ENCODE results near the gene MGST2. TPM values are rescaled to one million over a fixed set of nuclear protein-coding genes. Genes with fewer than 3 reads are reported as not detected.
A peak's percentile ranks its signal among the peaks of the same experiment; 100 is the strongest.

Gene MGST2
- polyA plus RNA-seq, 3 donors, result 41.7 to 221 (median 153) TPM

DNA sequence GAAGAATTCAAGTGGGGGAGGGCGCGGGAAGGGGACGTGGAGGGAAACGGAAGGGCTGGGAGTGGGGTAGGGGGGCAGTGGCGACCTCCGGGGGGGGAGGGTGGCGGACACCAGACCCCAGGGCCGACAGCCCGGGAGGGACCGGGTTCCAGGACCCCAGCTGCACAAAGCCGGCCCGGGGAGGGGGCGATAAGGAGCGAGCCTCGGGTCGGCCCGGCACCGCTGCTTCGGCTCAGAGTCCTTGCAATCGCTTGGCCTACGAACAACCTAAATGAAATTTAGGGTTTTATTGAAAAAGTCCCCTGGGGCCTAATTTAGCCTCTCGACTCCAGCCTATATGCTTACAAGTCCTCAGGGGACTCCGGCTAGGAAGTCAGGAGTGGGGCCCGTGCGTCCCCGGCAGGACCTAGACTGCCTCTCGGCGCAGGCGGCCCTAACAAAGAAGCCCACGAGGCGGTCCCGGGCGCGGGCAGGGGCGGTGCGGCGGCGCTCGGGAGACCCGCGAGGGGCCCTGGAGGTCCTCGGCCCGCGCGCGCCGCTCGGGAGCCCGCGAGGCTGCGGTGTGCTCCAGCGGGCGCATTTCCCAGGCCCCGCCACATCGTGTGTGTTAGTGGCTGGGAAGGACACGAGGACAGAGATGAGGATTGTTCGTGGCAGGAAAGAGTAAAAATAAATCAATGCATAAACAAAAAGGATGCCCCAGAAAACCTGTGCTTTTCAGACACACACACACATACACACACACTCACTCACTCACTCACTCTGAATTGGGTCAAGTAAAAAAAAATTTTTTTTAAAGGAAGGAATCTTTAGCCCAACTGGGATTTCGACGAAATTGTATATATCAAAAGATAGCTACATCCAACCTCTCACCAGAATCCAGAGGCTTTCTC lies 70.0 kb downstream of the MGST2 start:
- peaks cover 58% of the 10 kb centered on the region for H3K4me1 Mint-ChIP-seq
- H3K4me3 ChIP-seq (replicated peaks in 1 of 3; ENCODE audit: low read depth in 2 of 3, low read length in 3 of 3), result peak overlapping the region; percentile 53 to 81 (median 73)
- no peaks in the 10 kb centered on the region for H3K9me3 ChIP-seq (replicated peaks in 1 of 2; ENCODE audit: control insufficient read depth in 1 of 2, insufficient read depth in 1 of 2, low read length in 2 of 2)
- H3K27me3 ChIP-seq (ENCODE audit: control insufficient read depth in 2 of 2, insufficient read depth in 2 of 2, low read length in 2 of 2), result no peaks in the 10 kb centered on the region
- no peaks in the 10 kb centered on the region for H4K20me1 ChIP-seq (ENCODE audit: insufficient read depth, low read length)
- DNase-seq, result peak in 2 of 3 donors; percentile 20 to 47
- H3K4me3 Mint-ChIP-seq, result peak overlapping the region; percentile 85 to 92
- WGBS (ENCODE audit: insufficient coverage), result 1% methylated on average over 47 of the region's 59 CpGs
- peaks cover 5% of the 10 kb centered on the region for H3K79me2 ChIP-seq (ENCODE audit: insufficient read depth, low read length)
- H3K27ac ChIP-seq (ENCODE audit: low read depth in 1 of 2, low read length in 2 of 2), result peak overlapping the region; percentile 5 to 79
- H3K36me3 Mint-ChIP-seq, result peaks cover 4 to 13% of the 10 kb centered on the region in 2 donors
- intact Hi-C loops (cut with micrococcal nuclease), result loop anchor here (5.0 to 10.0 kb wide), 5 partner anchors 77 to 619 kb away; partner anchors contain the start of gene MAML3 (in 2 of the 2)
- H3K4me2 ChIP-seq (replicated peaks; ENCODE audit: extremely low read depth, low read length, poor library complexity, severe bottlenecking), result peak overlapping the region; percentile 90
- H3K36me3 ChIP-seq (replicated peaks in 1 of 2; ENCODE audit: control insufficient read depth in 1 of 2, insufficient read depth in 2 of 2, low read length in 2 of 2), result peaks cover 0 to 4% of the 10 kb centered on the region in 2 donors
- peak overlapping the region; percentile 57 for H3K9ac ChIP-seq (ENCODE audit: insufficient read depth, low read length, poor library complexity, severe bottlenecking)
- no peak for TF ChIP-seq CTCF (IDR thresholded peaks at IDR 0.05)
- H3K9me3 Mint-ChIP-seq, result peaks cover 0 to 1% (median 0%) of the 10 kb centered on the region in 7 donors
- peaks cover 45 to 64% of the 10 kb centered on the region in 2 donors for H3K4me1 ChIP-seq (ENCODE audit: control insufficient read depth in 1 of 2, insufficient read depth in 2 of 2, low read length in 2 of 2)
- peak overlapping the region in 6 of 7 donors; percentile 79 to 94 (median 88) for H3K27ac Mint-ChIP-seq
- peak overlapping the region; percentile 88 for H2AFZ ChIP-seq (ENCODE audit: insufficient read depth, low read depth, low read length, poor library complexity, severe bottlenecking)
- peaks cover 0 to 1% (median 1%) of the 10 kb centered on the region in 3 donors for H3K27me3 Mint-ChIP-seq (ENCODE audit: low read depth in 3 of 3)

DNA sequence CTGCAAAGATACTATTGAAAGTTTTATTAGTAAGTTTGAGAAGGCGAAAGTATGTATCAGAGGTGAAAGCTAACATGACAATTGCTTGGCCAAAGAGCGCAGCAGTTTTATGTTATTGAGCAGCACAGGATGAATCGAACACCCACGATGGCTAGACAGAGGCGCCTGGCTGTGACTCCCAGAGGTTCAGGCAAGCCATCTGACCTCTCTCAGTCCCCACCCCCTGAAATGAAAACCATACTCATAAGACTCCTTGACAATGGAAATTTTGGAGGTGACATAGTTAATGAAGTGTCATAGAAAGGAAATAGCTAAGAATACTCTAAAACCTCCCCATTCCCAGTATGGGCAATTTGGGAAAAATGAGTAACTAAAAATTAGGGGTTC lies 70.6 kb downstream of the MGST2 start:
- Histone ChIP-seq H3K9ac (ENCODE audit: insufficient read depth, low read length, poor library complexity, severe bottlenecking) (no peak overlapping the region), H4K20me1 (ENCODE audit: insufficient read depth, low read length) (no peaks in the 10 kb centered on the region), H3K4me3 (replicated peaks in 1 of 3; ENCODE audit: low read depth in 2 of 3, low read length in 3 of 3) (peak overlapping the region in 1 of 3 experiments; percentile 81), H3K27me3 (ENCODE audit: control insufficient read depth in 2 of 2, insufficient read depth in 2 of 2, low read length in 2 of 2) (no peaks in the 10 kb centered on the region), H3K27ac (ENCODE audit: low read depth in 1 of 2, low read length in 2 of 2) (peak overlapping the region in 1 of 2 donors; percentile 60), H3K79me2 (ENCODE audit: insufficient read depth, low read length) (peaks cover 5% of the 10 kb centered on the region), H3K4me1 (ENCODE audit: control insufficient read depth in 1 of 2, insufficient read depth in 2 of 2, low read length in 2 of 2) (peaks cover 52 to 70% of the 10 kb centered on the region in 2 donors), H3K36me3 (replicated peaks in 1 of 2; ENCODE audit: control insufficient read depth in 1 of 2, insufficient read depth in 2 of 2, low read length in 2 of 2) (no peaks in the 10 kb centered on the region), H3K4me2 (replicated peaks; ENCODE audit: extremely low read depth, low read length, poor library complexity, severe bottlenecking) (peak overlapping the region; percentile 90), H2AFZ (ENCODE audit: insufficient read depth, low read depth, low read length, poor library complexity, severe bottlenecking) (peak overlapping the region; percentile 88), H3K9me3 (replicated peaks in 1 of 2; ENCODE audit: control insufficient read depth in 1 of 2, insufficient read depth in 1 of 2, low read length in 2 of 2) (no peaks in the 10 kb centered on the region)
- Mint-ChIP-seq H3K36me3 (peaks cover 3 to 9% of the 10 kb centered on the region in 2 donors), H3K4me3 (peak overlapping the region; percentile 85 to 92), H3K27me3 (ENCODE audit: low read depth in 3 of 3) (peaks cover 0 to 1% (median 1%) of the 10 kb centered on the region in 3 donors), H3K9me3 (peaks cover 0 to 1% (median 0%) of the 10 kb centered on the region in 7 donors), H3K27ac (peak overlapping the region in 5 of 7 donors; percentile 3 to 89 (median 69)), H3K4me1 (peaks cover 64% of the 10 kb centered on the region)
- TF ChIP-seq CTCF (IDR thresholded peaks at IDR 0.05), result no peak
- intact Hi-C loops (cut with micrococcal nuclease), result loop anchor here (5.0 to 10.0 kb wide), 5 partner anchors 76 to 619 kb away; partner anchors contain the start of gene MAML3 (in 2 of the 2)
- WGBS (ENCODE audit: insufficient coverage), result 78% methylated on average over 3 of the region's 5 CpGs
- DNase-seq, result peak in 1 of 3 donors; percentile 18

Measured in CD14-positive monocyte (primary cell).